PFSK-1 (cell line): ENCODE results near the gene USP24.

Source experiments
- FOXP2 ChIP-seq: optimal IDR thresholded peaks from 2 replicates; pipeline ENCODE3; 2011; ENCODE audit warnings: borderline replicate concordance, control low read depth, inconsistent platforms; ENCODE audit not compliant: insufficient read depth; ENCODE audit errors: extremely low read length, extremely low read depth
- POLR2AphosphoS5 ChIP-seq: IDR thresholded peaks from 2 replicates; pipeline ENCODE4 v1.6.1; 2012; ENCODE audit warnings: low read depth, mild to moderate bottlenecking, control low read depth, low read length, moderate library complexity
- SIN3A ChIP-seq: IDR thresholded peaks from 2 replicates; pipeline ENCODE4 v1.6.1; 2012; ENCODE audit warnings: mild to moderate bottlenecking, low read length, moderate library complexity, borderline replicate concordance; ENCODE audit not compliant: insufficient read depth
- TAF1 ChIP-seq: IDR thresholded peaks from 2 replicates; pipeline ENCODE4 v1.6.1; 2012; ENCODE audit warnings: low read length, control low read depth, borderline replicate concordance; ENCODE audit not compliant: insufficient read depth
- TF ChIP-seq, protein P1 (sequence below), 2 experiments: IDR thresholded peaks; 2 replicates each; pipeline versions ENCODE4 v1.6.1 to v1.8.0; 2011 to 2012; ENCODE audit warnings: low read depth in 2 of 2, low read length in 2 of 2, control low read depth in 1 of 2, inconsistent platforms in 1 of 2, mild to moderate bottlenecking in 1 of 2, moderate library complexity in 1 of 2; ENCODE audit not compliant: insufficient read depth in 1 of 2

The USP24 gene

DNA sequence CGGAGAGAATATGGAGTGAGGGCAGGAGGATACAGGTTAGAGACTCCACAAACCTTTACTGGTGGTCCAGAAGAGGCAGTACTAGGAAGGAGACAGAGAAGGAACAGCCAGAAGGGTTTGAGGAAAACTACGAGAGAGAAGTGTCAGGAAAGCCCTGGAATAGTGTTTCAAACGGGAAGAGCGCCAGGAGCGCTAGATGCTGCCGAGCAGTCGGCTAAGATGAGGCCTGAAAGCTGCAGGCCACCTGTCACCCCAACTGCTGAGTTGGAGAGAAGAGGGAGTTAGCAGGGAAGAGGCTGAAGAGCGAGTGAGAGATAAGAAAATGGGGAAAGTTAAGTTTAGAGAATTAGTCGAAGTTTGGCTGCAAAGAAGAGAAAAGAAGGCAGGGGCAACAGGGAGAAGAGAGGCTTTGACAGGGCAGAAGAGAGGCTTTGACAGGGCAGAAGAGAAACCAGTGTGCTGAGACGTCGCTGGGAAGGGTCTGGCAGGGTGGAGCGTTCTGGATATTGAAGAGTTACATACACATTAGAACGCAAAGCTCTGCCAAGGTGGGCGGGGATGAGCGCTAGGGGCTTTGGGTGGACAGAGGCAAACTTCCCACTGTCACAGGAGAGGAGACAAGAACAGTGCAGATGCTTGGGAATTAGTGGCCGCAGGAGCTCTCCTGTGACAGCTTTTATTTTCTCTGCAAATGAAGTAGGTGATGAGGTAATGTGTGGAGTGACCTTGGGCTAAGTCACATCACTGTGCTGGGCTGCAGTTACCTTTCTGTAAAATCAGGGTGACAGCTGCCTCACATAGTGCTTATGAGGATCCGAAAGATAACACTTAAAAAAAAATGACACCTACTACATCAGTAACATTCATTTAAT is 144.6 kb downstream of the USP24 start:
- TF ChIP-seq POLR2AphosphoS5 = no peak
- TF ChIP-seq TAF1 = no peak
- TF ChIP-seq, protein P1, sequence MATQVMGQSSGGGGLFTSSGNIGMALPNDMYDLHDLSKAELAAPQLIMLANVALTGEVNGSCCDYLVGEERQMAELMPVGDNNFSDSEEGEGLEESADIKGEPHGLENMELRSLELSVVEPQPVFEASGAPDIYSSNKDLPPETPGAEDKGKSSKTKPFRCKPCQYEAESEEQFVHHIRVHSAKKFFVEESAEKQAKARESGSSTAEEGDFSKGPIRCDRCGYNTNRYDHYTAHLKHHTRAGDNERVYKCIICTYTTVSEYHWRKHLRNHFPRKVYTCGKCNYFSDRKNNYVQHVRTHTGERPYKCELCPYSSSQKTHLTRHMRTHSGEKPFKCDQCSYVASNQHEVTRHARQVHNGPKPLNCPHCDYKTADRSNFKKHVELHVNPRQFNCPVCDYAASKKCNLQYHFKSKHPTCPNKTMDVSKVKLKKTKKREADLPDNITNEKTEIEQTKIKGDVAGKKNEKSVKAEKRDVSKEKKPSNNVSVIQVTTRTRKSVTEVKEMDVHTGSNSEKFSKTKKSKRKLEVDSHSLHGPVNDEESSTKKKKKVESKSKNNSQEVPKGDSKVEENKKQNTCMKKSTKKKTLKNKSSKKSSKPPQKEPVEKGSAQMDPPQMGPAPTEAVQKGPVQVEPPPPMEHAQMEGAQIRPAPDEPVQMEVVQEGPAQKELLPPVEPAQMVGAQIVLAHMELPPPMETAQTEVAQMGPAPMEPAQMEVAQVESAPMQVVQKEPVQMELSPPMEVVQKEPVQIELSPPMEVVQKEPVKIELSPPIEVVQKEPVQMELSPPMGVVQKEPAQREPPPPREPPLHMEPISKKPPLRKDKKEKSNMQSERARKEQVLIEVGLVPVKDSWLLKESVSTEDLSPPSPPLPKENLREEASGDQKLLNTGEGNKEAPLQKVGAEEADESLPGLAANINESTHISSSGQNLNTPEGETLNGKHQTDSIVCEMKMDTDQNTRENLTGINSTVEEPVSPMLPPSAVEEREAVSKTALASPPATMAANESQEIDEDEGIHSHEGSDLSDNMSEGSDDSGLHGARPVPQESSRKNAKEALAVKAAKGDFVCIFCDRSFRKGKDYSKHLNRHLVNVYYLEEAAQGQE (IDR thresholded peaks at IDR 0.05; ENCODE audit: insufficient read depth in 1 of 2, low read depth in 2 of 2, low read length in 2 of 2) = no peak
- TF ChIP-seq FOXP2 = no peak
- TF ChIP-seq SIN3A = no peak

DNA sequence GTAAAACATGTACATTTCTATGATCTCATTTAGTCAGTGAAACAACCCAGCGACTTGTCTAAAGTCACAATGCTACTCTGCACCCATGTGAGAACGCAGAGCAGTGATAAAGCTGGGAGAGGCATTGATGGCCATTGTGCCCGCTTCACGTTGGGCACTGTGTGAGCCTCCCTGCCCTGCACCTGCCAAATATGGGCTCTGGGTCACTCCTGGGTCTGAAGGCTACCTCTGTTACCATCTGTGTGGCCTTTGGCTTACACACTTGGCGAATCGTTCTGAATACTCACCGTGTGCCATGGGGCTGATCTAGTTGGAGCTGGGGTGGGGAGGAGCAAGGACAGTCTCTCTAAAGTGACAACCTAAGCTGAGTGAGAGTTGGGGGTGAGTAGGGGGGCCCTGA is 145.9 kb downstream of the USP24 start:
- TF ChIP-seq SIN3A (no peak), FOXP2 (no peak), POLR2AphosphoS5 (no peak), TAF1 (no peak)
- TF ChIP-seq, protein P1 (IDR thresholded peaks at IDR 0.05; ENCODE audit: insufficient read depth in 1 of 2, low read depth in 2 of 2, low read length in 2 of 2) = no peak

DNA sequence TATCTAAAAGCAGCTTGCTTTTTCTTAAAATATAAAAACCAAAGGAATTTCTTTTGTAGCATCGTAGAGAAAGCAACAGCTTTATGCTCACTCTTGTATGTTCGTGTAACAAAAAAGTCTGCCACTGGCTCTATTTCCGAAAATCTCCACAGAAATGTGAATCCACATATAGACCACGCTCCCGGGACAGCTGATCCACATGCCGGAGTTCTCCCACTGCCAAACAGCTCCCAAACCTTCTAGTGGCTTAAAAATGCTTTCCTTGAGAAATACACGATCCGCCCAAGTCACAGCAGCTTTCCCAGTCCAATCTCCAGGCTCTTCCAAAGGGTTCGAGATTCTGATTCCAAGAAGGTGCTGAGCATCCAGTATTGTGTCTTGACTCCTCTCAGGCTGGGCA is 146.5 kb downstream of the USP24 start:
- no peak for TF ChIP-seq POLR2AphosphoS5
- TF ChIP-seq, protein P1 (IDR thresholded peaks at IDR 0.05; ENCODE audit: insufficient read depth in 1 of 2, low read depth in 2 of 2, low read length in 2 of 2) = no peak
- no peak for TF ChIP-seq TAF1
- no peak for TF ChIP-seq SIN3A
- no peak for TF ChIP-seq FOXP2

DNA sequence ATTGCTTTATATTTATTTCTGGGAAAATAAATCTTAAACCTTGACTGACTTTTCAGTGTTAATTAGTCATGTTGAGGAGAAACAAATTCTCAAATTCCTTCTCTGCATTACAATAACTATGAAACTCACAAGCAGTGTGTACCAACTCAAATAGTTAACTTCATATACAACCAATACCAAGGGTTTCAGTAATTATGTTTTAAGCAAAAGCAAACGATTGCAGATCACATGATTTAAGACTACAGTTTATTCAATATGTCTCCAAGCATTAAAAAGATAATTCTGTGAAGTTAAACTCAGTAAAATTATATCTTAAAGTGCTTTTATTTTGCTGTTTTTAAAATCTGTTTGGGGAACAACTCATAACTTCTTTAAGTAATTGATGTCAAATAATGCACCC is 147.2 kb downstream of the USP24 start:
- TF ChIP-seq FOXP2 = no peak
- no peak for TF ChIP-seq SIN3A
- TF ChIP-seq, protein P1 (IDR thresholded peaks at IDR 0.05; ENCODE audit: insufficient read depth in 1 of 2, low read depth in 2 of 2, low read length in 2 of 2) = no peak
- no peak for TF ChIP-seq TAF1
- no peak for TF ChIP-seq POLR2AphosphoS5
